ENCODE measurements around the gene SYNGR2. TPM values are rescaled to one million over a fixed set of nuclear protein-coding genes. Genes with fewer than 3 reads are reported as not detected.

The SYNGR2 gene, protein sequence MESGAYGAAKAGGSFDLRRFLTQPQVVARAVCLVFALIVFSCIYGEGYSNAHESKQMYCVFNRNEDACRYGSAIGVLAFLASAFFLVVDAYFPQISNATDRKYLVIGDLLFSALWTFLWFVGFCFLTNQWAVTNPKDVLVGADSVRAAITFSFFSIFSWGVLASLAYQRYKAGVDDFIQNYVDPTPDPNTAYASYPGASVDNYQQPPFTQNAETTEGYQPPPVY
- total RNA-seq (100 to 1,000 TPM; 192 to 227 TPM), polyA plus RNA-seq (ENCODE audit: insufficient read length in 6 of 6) (10 to 100 TPM; 39.0 to 55.7 (median 47.0) TPM)
- long read RNA-seq, donor 1, transcript SYNGR2-209 (1 exons, 3,036 nt) = minor isoform, 13 of 86 reads
- long read RNA-seq, donor 1, transcript SYNGR2-201 (4 exons, 2,325 nt) = major isoform, 66 of 86 reads
- long read RNA-seq, donor 1, partial matches to known transcripts = 0 of 86 reads
- long read RNA-seq, donor 1, other reads (novel, unspliced or antisense) = 0 of 86 reads
- long read RNA-seq, donor 2, transcript SYNGR2-208 (2 exons, 864 nt) = minor isoform, 5 of 64 reads
- long read RNA-seq, donor 2, transcript SYNGR2-201 (4 exons, 2,325 nt) = major isoform, 32 of 64 reads
- long read RNA-seq, donor 2, transcript SYNGR2-209 (1 exons, 3,036 nt) = minor isoform, 22 of 64 reads
- long read RNA-seq, donor 2, partial matches to known transcripts = 0 of 64 reads
- long read RNA-seq, donor 2, other reads (novel, unspliced or antisense) = 0 of 64 reads
- long read RNA-seq, donor 3, transcript SYNGR2-209 (1 exons, 3,036 nt) = minor isoform, 7 of 39 reads
- long read RNA-seq, donor 3, transcript SYNGR2-201 (4 exons, 2,325 nt) = major isoform, 26 of 39 reads
- long read RNA-seq, donor 3, transcript SYNGR2-204 (3 exons, 2,125 nt) = minor isoform, 5 of 39 reads
- long read RNA-seq, donor 3, partial matches to known transcripts = 0 of 39 reads
- long read RNA-seq, donor 3, other reads (novel, unspliced or antisense) = 0 of 39 reads
- long read RNA-seq, donor 4, transcript SYNGR2-201 (4 exons, 2,325 nt) = major isoform, 239 of 308 reads
- long read RNA-seq, donor 4, transcript SYNGR2-209 (1 exons, 3,036 nt) = minor isoform, 30 of 308 reads
- long read RNA-seq, donor 4, transcript SYNGR2-204 (3 exons, 2,125 nt) = minor isoform, 27 of 308 reads
- long read RNA-seq, donor 4, partial matches to known transcripts = 6 of 308 reads
- long read RNA-seq, donor 4, other reads (novel, unspliced or antisense) = 3 of 308 reads
- long read RNA-seq, donor 5, transcript SYNGR2-204 (3 exons, 2,125 nt) = minor isoform, 6 of 52 reads
- long read RNA-seq, donor 5, transcript SYNGR2-201 (4 exons, 2,325 nt) = major isoform, 31 of 52 reads
- long read RNA-seq, donor 5, transcript SYNGR2-209 (1 exons, 3,036 nt) = minor isoform, 11 of 52 reads
- long read RNA-seq, donor 5, partial matches to known transcripts = 0 of 52 reads
- long read RNA-seq, donor 5, other reads (novel, unspliced or antisense) = 0 of 52 reads
- long read RNA-seq, donor 6, transcript SYNGR2-204 (3 exons, 2,125 nt) = minor isoform, 8 of 64 reads
- long read RNA-seq, donor 6, transcript SYNGR2-209 (1 exons, 3,036 nt) = minor isoform, 18 of 64 reads
- long read RNA-seq, donor 6, transcript SYNGR2-201 (4 exons, 2,325 nt) = major isoform, 35 of 64 reads
- long read RNA-seq, donor 6, partial matches to known transcripts = 0 of 64 reads
- long read RNA-seq, donor 6, other reads (novel, unspliced or antisense) = 0 of 64 reads
- long read RNA-seq, donor 7, transcript SYNGR2-201 (4 exons, 2,325 nt) = major isoform, 22 of 31 reads
- long read RNA-seq, donor 7, partial matches to known transcripts = 0 of 31 reads
- long read RNA-seq, donor 7, other reads (novel, unspliced or antisense) = 0 of 31 reads
- long read RNA-seq, donor 8, transcript SYNGR2-204 (3 exons, 2,125 nt) = minor isoform, 8 of 69 reads
- long read RNA-seq, donor 8, transcript SYNGR2-201 (4 exons, 2,325 nt) = major isoform, 50 of 69 reads
- long read RNA-seq, donor 8, transcript SYNGR2-209 (1 exons, 3,036 nt) = minor isoform, 6 of 69 reads
- long read RNA-seq, donor 8, partial matches to known transcripts = 0 of 69 reads
- long read RNA-seq, donor 8, other reads (novel, unspliced or antisense) = 0 of 69 reads
- long read RNA-seq, donor 9, partial matches to known transcripts = 0 of 4 reads
- long read RNA-seq, donor 9, other reads (novel, unspliced or antisense) = 0 of 4 reads
- long read RNA-seq, donor 10, transcript SYNGR2-209 (1 exons, 3,036 nt) = minor isoform, 18 of 546 reads
- long read RNA-seq, donor 10, transcript SYNGR2-204 (3 exons, 2,125 nt) = minor isoform, 66 of 546 reads
- long read RNA-seq, donor 10, transcript SYNGR2-201 (4 exons, 2,325 nt) = major isoform, 438 of 546 reads
- long read RNA-seq, donor 10, partial matches to known transcripts = 13 of 546 reads
- long read RNA-seq, donor 10, other reads (novel, unspliced or antisense) = 7 of 546 reads
- long read RNA-seq, donor 11 = 0 reads
- long read RNA-seq, donor 12, transcript SYNGR2-201 (4 exons, 2,325 nt) = major isoform, 38 of 52 reads
- long read RNA-seq, donor 12, transcript SYNGR2-209 (1 exons, 3,036 nt) = minor isoform, 8 of 52 reads
- long read RNA-seq, donor 12, partial matches to known transcripts = 0 of 52 reads
- long read RNA-seq, donor 12, other reads (novel, unspliced or antisense) = 0 of 52 reads

- DNase-seq = peak in 3 of 4 donors; percentile 73 to 100 (median 88)
Measured at GRCh38 chr17:78168242-78168902, at the start of gene SYNGR2. Gene SYNGR2, plus strand, starts transcription at chr17:78168581. Its CDS starts 36 bp downstream, at chr17:78168617.

GRCh38 chr17:78118801-78119241, 49.6 kb upstream of the SYNGR2 start:
- TF ChIP-seq, protein P1, sequence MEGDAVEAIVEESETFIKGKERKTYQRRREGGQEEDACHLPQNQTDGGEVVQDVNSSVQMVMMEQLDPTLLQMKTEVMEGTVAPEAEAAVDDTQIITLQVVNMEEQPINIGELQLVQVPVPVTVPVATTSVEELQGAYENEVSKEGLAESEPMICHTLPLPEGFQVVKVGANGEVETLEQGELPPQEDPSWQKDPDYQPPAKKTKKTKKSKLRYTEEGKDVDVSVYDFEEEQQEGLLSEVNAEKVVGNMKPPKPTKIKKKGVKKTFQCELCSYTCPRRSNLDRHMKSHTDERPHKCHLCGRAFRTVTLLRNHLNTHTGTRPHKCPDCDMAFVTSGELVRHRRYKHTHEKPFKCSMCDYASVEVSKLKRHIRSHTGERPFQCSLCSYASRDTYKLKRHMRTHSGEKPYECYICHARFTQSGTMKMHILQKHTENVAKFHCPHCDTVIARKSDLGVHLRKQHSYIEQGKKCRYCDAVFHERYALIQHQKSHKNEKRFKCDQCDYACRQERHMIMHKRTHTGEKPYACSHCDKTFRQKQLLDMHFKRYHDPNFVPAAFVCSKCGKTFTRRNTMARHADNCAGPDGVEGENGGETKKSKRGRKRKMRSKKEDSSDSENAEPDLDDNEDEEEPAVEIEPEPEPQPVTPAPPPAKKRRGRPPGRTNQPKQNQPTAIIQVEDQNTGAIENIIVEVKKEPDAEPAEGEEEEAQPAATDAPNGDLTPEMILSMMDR (IDR thresholded peaks at IDR 0.05) = no peak
- Histone ChIP-seq H3K4me1 (peaks cover 0 to 45% of the 10 kb centered on the region in 2 donors), H3K27ac (no peak overlapping the region), H3K27me3 (no peaks in the 10 kb centered on the region), H3K9me3 (no peaks in the 10 kb centered on the region), H3K4me3 (no peak overlapping the region), H3K36me3 (peaks cover 0 to 83% of the 10 kb centered on the region in 2 donors)
- ATAC-seq (no peak), DNase-seq (peak in 1 of 4 donors; percentile 60)
- intact Hi-C loops (cut with DNase I) = no loop called here

More at GRCh38 chr17:78168242-78168902, at the start of gene SYNGR2:
- no peaks in the 10 kb centered on the region for H3K27me3 ChIP-seq
- intact Hi-C loops (cut with DNase I) = no loop called here
- TF ChIP-seq, protein P1 (IDR thresholded peaks at IDR 0.05) = no peak
- H3K4me3 ChIP-seq = peak within 1 kb of the TSS; percentile 56 to 79
- peak; percentile 79 for ATAC-seq
- peaks cover 0 to 26% of the 10 kb centered on the region in 2 donors for H3K36me3 ChIP-seq
- H3K9me3 ChIP-seq = no peaks in the 10 kb centered on the region
- H3K27ac ChIP-seq = peak within 1 kb of the TSS; percentile 80 to 81
- peaks cover 21 to 51% of the 10 kb centered on the region in 2 donors for H3K4me1 ChIP-seq

DNA sequence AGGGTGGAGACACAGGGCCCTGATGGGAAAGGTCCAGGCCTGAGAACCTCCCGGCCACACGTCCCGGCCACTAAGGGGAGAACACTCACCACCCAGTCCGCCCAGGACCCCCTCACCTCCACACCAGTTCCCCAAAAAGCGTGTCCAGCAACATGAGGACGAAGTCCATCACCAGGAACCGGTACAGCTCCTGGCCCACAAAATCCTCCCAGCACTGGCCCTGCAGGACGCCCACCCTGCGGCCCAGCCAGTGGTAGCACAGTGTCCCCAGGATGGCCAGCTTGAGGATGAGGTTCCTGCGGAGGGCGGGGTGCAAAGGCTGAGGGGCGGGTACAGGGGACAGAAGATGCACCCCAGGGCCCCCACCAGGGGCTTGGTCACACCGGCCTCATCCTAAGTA, 47.8 kb upstream of the SYNGR2 start:
- ATAC-seq (no peak), DNase-seq (no peak)
- TF ChIP-seq, protein P1 (IDR thresholded peaks at IDR 0.05) = no peak
- no peak overlapping the region for H3K27ac ChIP-seq
- H3K4me3 ChIP-seq = no peak overlapping the region
- no peaks in the 10 kb centered on the region for H3K9me3 ChIP-seq
- intact Hi-C loops (cut with DNase I) = no loop called here
- H3K36me3 ChIP-seq = peaks cover 0 to 87% of the 10 kb centered on the region in 2 donors
- no peaks in the 10 kb centered on the region for H3K27me3 ChIP-seq
- H3K4me1 ChIP-seq = peaks cover 0 to 56% of the 10 kb centered on the region in 2 donors

Data from left lung (tissue), 14 donors.